SKM-1 treated with dmso at 0.1 percent for 144 hours (cell line): Measurements from ENCODE around the gene NPTXR.

Source experiments
- DNase-seq: peaks from one replicate; lab custom pipeline; 2025; ENCODE audit not compliant: unreplicated experiment; lab: John Stamatoyannopoulos, UW

NPTXR gene

DNA sequence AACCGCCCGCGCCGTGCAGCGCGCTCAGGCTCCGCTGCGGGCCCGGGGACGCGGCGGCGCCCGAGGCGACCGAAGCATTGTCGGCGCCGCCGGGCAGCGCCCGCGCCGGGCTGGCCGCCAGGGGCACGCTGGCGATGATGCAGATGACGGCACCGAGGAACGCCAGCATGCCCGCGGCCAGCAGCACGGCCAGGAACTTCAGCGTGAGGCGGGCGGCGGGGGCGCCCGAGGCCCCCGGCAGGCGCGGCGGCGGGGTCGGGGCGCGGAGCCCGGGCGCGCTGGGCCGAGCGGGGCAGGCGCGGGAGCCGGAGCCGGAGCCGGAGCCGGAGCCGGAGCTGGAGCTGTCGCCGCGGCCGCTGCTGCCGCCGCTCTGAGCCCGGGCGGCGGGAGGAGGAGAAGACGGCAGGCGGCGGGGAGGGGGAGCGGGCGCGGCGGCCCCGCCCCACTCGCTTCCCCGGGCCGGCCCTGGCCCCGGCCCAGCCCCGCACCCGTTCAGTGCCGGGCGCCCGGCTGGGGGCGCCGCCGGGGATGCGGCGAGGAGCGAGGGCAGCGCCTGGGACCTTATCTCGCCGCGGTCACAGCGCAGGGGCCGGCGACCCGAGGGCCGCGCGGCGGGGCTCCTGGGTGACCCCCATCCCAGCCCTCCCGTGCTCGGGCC is at the start of gene NPTXR:
NPTXR (minus strand) TSS at position 372 of the 658 bp plus-strand sequence.
- DNase-seq: peak; percentile 55

- DNase-seq: no peak
Observed at GRCh38 chr22:38891256-38891655, 47.4 kb upstream of the NPTXR start.

GRCh38 chr22:38890377-38890776 is 46.5 kb upstream of the NPTXR start:
- DNase-seq: no peak

GRCh38 chr22:38886333-38886732 is 42.5 kb upstream of the NPTXR start:
- DNase-seq: no peak

DNA sequence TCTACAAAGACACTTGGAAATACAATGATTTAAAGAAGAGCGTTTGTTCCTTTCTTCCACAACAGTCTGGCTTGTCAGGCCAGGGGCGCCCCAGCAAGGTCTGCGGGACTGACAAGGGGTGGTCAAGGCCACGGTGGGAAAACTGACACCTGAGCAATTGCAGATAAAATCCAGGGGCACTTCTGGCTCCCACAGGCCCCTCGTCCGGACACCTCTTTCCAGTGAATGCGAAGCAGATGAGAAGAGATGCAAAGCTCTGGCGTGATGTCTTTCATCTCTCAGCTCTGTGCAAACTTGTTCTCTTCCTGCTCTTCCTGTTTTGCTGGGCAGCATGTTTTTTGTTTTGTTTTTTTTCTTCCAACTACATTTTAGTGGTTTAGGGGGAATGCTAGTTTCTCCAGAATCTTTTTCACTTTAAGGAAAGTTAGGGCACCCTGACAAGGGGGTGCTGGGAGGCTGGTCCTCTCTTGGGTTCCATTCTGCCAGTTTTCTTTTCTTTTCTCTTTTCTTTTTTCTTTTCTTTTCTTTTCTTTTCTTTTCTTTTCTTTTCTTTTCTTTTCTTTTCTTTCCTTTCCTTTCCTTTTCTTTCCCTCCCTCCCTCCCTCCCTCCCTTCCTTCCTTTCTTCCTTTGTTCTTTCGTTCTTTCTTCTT is 39.3 kb upstream of the NPTXR start:
- no peak for DNase-seq

DNA sequence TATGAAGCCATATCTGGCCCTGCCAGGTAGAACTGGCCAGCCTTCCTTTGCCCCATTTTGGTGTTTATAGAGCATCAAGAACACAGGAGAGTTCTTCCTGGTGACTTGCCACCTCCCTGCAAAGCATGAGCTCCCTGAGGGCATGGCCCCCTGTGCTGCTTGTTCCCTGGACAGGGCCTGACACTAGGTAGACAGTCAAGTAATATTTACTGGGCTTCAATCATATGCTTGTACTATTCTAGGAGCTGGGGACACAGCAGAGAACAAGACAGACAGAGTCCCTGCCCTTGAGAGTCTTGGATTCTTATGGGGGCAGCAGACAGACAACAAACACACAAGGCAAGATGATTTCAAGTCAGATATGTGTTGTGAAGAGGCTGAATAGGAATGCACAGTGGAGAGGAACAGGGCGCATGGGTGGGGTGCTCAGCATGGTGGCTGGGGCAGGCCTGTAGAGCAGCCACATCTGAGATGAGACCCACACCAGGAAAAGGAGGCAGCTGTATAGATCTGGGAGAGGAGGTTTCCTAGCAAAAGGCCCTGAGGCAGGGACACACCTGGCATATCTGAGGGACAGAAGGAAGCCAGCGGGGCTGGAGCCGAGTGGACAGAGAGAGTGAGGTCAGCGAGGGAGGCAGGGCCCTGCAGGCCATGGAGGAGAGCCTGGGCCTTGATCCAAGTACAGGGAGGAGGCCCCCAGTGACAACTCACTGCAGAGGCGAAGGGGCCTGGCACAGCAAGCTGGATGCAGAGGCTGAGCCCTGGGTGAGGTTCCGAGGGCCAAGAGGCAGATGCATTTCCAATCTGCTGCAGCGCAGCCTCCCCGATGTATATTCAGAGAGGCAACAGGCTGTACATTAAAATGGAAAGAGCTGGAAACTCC is 38.4 kb upstream of the NPTXR start:
- DNase-seq: no peak

- peak; percentile 14 for DNase-seq
Observed at GRCh38 chr22:38881464-38881871, 37.6 kb upstream of the NPTXR start.

DNA sequence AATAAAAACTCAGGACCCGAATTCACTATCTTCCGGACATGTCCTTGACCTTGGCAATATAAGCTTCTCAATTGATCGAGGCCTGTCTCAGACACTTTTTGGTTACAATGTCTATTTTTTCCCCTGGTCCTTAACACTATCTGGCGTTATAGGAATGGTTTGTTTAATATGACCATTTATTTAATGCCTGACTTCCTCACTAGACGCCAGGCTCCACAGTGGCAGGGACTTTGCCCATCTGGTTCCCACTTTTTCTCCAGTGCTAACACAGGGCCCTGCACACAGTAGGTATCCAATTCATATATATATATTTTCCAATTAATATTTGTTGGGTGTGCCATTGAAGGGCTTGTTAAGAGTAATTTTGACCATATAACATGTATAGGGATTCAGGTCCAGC is 36.1 kb upstream of the NPTXR start:
- DNase-seq: no peak

DNA sequence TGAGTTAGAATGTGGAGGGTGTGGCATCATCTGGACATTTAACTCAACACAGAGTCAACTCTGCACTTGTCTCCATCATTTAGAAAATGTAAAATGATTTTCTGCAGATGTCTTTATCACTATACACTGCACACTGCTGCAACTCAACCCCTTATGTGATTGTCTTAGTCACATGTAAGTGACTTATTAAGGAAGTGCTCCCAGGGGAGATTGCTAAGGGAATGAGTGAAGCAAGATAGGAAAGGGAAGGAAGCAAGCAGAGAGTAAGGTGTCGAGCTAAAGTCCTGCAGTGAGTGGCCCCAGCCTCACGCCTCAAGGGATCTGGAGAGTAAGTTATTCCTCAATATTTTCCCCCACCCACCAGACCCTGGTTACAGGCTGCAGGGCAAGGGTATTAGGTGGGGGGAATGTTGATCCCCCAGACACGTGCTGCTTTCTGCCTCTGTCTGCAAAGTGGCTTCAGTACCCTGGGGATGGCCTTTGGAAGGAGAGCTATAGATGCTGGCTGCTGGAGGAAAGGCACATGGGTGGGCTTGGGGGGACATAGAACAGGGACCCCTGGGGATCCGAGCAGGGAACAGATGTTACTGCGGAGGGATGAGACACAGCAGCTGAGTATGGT is 35.4 kb upstream of the NPTXR start:
- no peak for DNase-seq

DNA sequence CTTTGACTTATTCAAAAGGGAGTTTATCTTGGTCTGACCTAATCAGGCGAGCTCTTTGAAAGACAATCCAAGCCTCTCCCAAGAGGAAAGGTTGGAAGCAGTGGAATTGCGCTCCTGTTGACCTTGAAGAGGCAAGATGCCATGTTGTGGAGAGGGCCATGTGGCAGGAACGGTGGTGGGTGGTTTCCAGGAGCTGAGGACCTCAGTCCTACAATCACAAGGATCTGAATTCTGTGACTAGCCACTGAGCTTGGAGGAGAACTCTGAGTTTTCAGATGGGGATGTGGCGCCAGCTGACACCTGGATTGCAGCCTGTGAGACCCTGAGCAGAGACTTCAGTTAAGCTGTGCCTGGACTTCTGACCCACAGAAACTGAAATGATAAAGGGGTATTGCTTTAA is 34.2 kb upstream of the NPTXR start:
- DNase-seq: no peak

DNA sequence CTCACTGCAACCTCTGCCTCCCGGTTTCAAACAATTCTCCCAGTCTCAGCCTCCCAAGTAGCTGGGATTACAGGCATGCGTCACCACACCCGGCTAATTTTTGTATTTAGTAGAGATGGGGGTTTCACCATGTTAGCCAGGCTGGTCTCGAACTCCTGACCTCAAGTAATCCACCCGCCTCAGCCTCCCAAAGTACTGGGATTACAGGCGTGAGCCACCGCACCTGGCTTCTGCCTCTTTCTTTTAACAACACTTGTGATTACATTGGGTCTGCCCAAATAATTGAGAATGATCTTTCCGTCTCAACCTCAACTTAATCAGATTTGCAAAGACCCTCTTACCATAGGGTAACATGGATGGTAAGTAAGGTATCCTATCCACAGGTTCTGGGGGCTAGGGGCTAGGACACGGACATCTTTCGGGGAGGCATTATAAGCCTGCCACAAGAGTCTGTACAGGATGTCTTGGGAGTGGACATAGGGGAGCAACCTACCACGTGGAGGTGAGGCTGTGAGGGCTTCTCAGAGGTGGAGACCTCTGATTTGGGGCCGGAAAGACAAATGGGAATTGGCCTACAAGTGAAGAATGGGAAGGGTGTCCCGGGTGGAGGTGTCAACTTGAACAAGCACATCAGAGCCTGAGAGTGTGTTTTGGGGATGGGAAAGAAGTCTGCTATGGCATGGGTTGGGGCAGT is 30.8 kb upstream of the NPTXR start:
- no peak for DNase-seq

- DNase-seq: no peak
Observed at GRCh38 chr22:38873469-38874411, 29.9 kb upstream of the NPTXR start.

DNA sequence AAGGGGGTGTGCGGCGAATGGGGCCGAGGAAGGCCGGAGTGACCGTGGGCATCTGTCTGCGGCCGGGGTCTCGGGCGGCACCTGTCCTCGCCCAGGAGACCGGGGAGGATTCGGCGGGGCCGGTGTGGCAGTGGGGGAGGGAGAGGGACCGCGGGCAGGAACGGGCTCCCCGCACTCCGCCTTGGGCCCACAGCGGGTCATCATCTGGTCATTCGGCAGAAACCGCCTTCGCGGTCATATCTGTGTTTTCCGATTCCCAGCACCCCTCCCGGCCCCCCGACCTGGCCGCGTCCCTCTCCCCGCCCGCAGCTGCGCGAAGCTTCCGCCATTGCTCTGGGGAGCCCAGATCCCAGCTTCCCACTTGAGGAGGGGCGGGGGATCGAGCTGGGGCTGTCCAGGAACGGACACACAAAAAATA is 29.0 kb upstream of the NPTXR start:
- DNase-seq: peak; percentile 12

DNA sequence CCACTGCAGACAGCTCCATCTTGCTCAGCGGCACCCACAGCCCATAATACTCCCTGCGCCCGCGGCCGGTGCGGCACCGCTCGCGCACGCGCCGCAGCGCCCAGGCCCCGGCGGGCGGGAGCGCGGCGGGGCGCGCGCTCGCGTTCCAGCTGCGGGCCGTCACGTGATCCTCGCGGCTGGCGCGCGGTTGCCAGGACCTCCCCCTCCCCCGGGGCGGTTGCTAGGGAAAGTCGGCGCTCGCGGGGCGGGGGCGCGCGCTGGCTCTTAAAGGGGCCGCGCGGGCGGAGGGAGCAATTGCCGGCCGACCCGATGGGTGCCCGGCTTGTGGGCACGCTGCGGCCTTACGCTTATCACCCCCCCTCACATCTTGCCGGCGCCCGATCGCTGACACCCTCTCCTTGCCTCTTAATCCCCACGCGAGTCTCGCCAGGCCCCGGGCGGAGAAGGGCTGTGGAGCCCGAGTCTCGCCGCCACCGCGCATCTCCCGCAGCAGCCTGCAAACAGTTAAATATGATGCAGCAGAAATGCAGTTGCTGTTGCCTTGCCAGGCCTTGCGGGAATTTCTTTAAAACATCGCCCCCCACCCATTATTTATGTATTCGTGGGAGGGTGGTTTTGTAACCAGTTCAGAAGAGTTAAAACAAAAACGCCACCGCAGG is 28.5 kb upstream of the NPTXR start, which contains the start of gene CBX6:
CBX6 (minus strand) TSS at position 45 of the 659 bp plus-strand sequence; CDS start at position 19, 26 bp downstream.
- peak; percentile 87 for DNase-seq

- no peak for DNase-seq
Observed at GRCh38 chr22:38871360-38872171, 27.7 kb upstream of the NPTXR start.

- no peak for DNase-seq
Observed at GRCh38 chr22:38870791-38871359, 27.0 kb upstream of the NPTXR start.

DNA sequence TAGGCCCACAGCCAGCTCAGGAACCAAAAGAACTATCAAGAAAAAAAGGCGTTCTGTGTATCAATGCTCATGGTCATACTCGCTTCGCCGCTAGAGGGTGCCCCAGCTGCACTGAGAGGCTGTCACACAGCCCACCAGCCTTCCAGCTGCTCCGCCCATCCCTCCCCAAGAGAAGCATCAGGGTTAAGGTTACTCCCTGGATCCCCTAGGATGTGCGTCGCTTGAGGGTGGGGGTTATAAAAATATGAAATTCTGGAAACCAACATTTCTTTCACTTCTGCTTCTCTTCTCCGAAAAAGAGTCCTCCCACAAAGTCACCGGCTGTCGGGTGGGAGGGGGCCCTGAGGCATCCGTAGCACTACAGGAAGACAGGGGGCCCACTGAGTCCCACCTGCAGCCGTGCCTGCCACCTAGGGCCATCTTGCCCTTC is 26.5 kb upstream of the NPTXR start:
- peak; percentile 59 for DNase-seq

- DNase-seq: no peak
Observed at GRCh38 chr22:38869663-38870062, 25.8 kb upstream of the NPTXR start.
